ENCODE measurements around the gene MAML2. TPM values are rescaled to one million over a fixed set of nuclear protein-coding genes. Genes with fewer than 3 reads are reported as not detected.

The MAML2 gene
- total and polyA plus RNA-seq, 2 of the 13 experiments (the other 11 are each of a cell fraction or from before 2014, with no cell fraction given), result 2.3 to 25.9 TPM

DNA sequence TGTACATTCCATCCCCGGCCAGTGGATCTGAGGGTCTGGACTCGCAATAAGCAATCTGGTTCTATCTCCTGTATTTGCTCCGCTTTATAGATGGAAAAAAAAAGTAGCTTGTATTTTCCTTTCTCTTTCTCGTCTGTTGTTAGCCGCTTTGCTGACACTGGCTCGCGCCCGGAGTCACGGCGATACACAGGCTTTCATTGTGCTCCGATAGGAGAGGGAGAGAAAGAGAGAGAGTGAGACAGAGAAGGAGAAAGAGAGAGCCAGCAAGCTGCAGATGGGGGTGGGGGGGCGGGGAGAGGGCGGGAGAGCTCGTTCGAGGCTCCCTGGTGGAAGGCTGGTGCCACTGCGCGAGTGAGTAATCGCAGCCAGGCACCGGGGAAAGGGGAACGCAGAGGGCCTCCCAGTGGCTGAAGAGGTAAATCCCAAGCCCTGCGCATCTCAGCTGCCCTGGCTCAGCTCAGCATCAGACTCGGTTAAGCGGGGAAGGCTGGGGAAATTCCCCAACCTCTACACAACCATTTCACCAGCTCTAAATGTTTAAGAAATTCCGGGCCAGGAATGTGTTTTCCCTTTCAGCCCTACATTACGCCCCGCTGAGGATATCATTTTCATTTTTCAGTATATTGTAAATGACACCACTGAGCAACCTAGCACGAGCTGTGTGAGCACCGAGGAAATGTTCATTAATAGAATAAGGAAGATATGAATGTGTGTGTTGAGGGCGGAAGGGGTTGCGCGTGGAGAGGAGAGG, at the start of gene MAML2 (continued):
- TF ChIP-seq, protein P1, sequence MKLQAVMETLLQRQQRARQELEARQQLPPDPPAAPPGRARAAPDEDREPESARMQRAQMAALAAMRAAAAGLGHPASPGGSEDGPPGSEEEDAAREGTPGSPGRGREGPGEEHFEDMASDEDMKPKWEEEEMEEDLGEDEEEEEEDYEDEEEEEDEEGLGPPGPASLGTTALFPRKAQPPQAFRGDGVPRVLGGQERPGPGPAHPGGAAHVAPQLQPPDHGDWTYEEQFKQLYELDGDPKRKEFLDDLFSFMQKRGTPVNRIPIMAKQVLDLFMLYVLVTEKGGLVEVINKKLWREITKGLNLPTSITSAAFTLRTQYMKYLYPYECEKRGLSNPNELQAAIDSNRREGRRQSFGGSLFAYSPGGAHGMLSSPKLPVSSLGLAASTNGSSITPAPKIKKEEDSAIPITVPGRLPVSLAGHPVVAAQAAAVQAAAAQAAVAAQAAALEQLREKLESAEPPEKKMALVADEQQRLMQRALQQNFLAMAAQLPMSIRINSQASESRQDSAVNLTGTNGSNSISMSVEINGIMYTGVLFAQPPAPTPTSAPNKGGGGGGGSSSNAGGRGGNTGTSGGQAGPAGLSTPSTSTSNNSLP (IDR thresholded peaks at IDR 0.05; ENCODE audit: low read depth, low read length), result peak; percentile 63; the same call in 1 of the 2 replicates
- TF ChIP-seq, protein P2, sequence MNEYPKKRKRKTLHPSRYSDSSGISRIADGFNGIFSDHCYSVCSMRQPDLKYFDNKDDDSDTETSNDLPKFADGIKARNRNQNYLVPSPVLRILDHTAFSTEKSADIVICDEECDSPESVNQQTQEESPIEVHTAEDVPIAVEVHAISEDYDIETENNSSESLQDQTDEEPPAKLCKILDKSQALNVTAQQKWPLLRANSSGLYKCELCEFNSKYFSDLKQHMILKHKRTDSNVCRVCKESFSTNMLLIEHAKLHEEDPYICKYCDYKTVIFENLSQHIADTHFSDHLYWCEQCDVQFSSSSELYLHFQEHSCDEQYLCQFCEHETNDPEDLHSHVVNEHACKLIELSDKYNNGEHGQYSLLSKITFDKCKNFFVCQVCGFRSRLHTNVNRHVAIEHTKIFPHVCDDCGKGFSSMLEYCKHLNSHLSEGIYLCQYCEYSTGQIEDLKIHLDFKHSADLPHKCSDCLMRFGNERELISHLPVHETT (CRISPR knock-in tag; conservative IDR thresholded peaks at IDR 0.05), result no peak
- TF ChIP-seq SALL2 (CRISPR knock-in tag; IDR thresholded peaks at IDR 0.05) (no peak), ZNF589 (CRISPR knock-in tag; conservative IDR thresholded peaks at IDR 0.05) (no peak), ZKSCAN1 (IDR thresholded peaks at IDR 0.05; ENCODE audit: low read length) (no peak), FOXA3 (CRISPR knock-in tag; IDR thresholded peaks at IDR 0.05) (peak; percentile 21; the same call in 1 of the 2 replicates), ZMYM4 (CRISPR knock-in tag; IDR thresholded peaks at IDR 0.05) (no peak), TSC22D2 (CRISPR knock-in tag; IDR thresholded peaks at IDR 0.05; ENCODE audit: borderline replicate concordance) (no peak), NFKBIZ (CRISPR knock-in tag; IDR thresholded peaks at IDR 0.05) (no peak), HNRNPK (IDR thresholded peaks at IDR 0.05; ENCODE audit: low read depth, low read length, poor library complexity, severe bottlenecking) (peak; percentile 60), ZNF160 (CRISPR knock-in tag; IDR thresholded peaks at IDR 0.05) (no peak), LCORL (IDR thresholded peaks at IDR 0.05) (no peak), LCORL (CRISPR knock-in tag; IDR thresholded peaks at IDR 0.05) (0 out of 2 replicates have a peak, but pooled peaks have one; percentile 22), RORA (CRISPR knock-in tag; IDR thresholded peaks at IDR 0.05) (no peak), JUND (CRISPR knock-in tag; IDR thresholded peaks at IDR 0.05) (no peak), SRF (IDR thresholded peaks at IDR 0.05; ENCODE audit: low read depth, low read length) (no peak), ZNF335 (CRISPR knock-in tag; IDR thresholded peaks at IDR 0.05) (no peak), HOXA5 (CRISPR knock-in tag; IDR thresholded peaks at IDR 0.05) (0 out of 2 replicates have a peak, but pooled peaks have one; percentile 15), NCOR1 (IDR thresholded peaks at IDR 0.05; ENCODE audit: borderline replicate concordance, low read length) (no peak), ZNF501 (CRISPR knock-in tag; IDR thresholded peaks at IDR 0.05) (no peak), ARNTL (CRISPR knock-in tag; IDR thresholded peaks at IDR 0.05) (no peak)
- TF ChIP-seq, protein P3, sequence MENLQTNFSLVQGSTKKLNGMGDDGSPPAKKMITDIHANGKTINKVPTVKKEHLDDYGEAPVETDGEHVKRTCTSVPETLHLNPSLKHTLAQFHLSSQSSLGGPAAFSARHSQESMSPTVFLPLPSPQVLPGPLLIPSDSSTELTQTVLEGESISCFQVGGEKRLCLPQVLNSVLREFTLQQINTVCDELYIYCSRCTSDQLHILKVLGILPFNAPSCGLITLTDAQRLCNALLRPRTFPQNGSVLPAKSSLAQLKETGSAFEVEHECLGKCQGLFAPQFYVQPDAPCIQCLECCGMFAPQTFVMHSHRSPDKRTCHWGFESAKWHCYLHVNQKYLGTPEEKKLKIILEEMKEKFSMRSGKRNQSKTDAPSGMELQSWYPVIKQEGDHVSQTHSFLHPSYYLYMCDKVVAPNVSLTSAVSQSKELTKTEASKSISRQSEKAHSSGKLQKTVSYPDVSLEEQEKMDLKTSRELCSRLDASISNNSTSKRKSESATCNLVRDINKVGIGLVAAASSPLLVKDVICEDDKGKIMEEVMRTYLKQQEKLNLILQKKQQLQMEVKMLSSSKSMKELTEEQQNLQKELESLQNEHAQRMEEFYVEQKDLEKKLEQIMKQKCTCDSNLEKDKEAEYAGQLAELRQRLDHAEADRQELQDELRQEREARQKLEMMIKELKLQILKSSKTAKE (CRISPR knock-in tag; IDR thresholded peaks at IDR 0.05; ENCODE audit: borderline replicate concordance), result no peak
- TF ChIP-seq, protein P4, sequence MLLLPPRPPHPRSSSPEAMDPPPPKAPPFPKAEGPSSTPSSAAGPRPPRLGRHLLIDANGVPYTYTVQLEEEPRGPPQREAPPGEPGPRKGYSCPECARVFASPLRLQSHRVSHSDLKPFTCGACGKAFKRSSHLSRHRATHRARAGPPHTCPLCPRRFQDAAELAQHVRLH (CRISPR knock-in tag; IDR thresholded peaks at IDR 0.05; ENCODE audit: borderline replicate concordance, low read depth), result no peak
- TF ChIP-seq, protein P5, sequence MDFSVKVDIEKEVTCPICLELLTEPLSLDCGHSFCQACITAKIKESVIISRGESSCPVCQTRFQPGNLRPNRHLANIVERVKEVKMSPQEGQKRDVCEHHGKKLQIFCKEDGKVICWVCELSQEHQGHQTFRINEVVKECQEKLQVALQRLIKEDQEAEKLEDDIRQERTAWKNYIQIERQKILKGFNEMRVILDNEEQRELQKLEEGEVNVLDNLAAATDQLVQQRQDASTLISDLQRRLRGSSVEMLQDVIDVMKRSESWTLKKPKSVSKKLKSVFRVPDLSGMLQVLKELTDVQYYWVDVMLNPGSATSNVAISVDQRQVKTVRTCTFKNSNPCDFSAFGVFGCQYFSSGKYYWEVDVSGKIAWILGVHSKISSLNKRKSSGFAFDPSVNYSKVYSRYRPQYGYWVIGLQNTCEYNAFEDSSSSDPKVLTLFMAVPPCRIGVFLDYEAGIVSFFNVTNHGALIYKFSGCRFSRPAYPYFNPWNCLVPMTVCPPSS (IDR thresholded peaks at IDR 0.05), result no peak
